Globus pallidus (tissue), 1 donor: ENCODE measurements around the gene GPR101.
"Not testable (repeated sequence)": the region's sequence is repeated elsewhere in the genome, so short reads cannot be mapped to it uniquely, and the experiment has no call there.

ENCODE experiments used
- DNase-seq: peaks from one replicate; pipeline ENCODE4 v3.0.0-alpha.2; 2015; ENCODE audit warnings: low spot score

Gene GPR101

GRCh38 chrX:137025930-137026329 is 7.9 kb downstream of the GPR101 start:
- no peak for DNase-seq

GRCh38 chrX:137000236-137000635 is 33.6 kb downstream of the GPR101 start:
- not testable (repeated sequence) for DNase-seq

DNA sequence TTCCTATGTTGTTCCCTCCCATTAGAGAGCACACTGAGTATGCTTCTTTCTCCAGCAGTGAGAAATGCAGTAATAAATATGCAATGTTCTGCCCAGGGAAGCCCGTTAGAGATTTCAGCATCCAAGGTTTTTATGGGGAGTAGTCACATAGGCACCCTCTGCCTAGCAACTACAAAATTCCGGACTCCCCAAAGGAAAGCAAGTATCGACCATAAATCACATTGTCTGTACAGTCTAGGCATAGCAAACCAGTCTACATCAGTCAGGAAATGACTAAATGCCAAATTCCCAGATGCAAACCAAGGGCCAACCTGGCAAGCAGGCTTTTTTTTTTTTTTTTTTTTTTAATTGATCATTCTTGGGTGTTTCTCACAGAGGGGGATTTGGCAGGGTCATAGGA is 34.8 kb downstream of the GPR101 start:
- no peak for DNase-seq
